Measurements from ENCODE around the gene ELN.

GRCh38 chr7:74070619-74070921, 42.6 kb downstream of the ELN start:
- TF ChIP-seq EGR1 (IDR thresholded peaks at IDR 0.05; ENCODE audit: borderline replicate concordance, low read depth, low read length) (no peak), RFX5 (IDR thresholded peaks at IDR 0.05; ENCODE audit: borderline replicate concordance, low read depth, low read length) (no peak), TCF12 (IDR thresholded peaks at IDR 0.05; ENCODE audit: low read depth, low read length) (no peak), CTCF (IDR thresholded peaks at IDR 0.05; ENCODE audit: control extremely low read depth in 1 of 3, insufficient read depth in 1 of 3, low read depth in 1 of 3, low read length in 3 of 3) (no peak), TBP (IDR thresholded peaks at IDR 0.05; ENCODE audit: low read depth, low read length) (no peak), EZH2 (IDR thresholded peaks at IDR 0.05; ENCODE audit: low read depth, low read length, severe bottlenecking) (no peak), KDM1A (IDR thresholded peaks at IDR 0.05; ENCODE audit: borderline replicate concordance, low read length) (no peak), POLR2A (IDR thresholded peaks at IDR 0.05; ENCODE audit: control extremely low read depth in 1 of 2, low read depth in 2 of 2, low read length in 2 of 2) (no peak)
